HUES6 (cell line): Measurements from ENCODE around the gene POLR3GL.

Experiments used
- H3K27ac ChIP-seq: 2 replicates; pipeline ENCODE4 v1.7.0; 2013; ENCODE audit warnings: low read depth, mild to moderate bottlenecking, low read length, inconsistent platforms
- H3K27me3 ChIP-seq: 2 replicates; pipeline ENCODE4 v1.6.1; 2013; ENCODE audit warnings: low read length; ENCODE audit not compliant: control insufficient read depth, insufficient read depth
- H3K36me3 ChIP-seq: 2 replicates; pipeline ENCODE4 v1.6.1; 2013; ENCODE audit warnings: low read length; ENCODE audit not compliant: control insufficient read depth, insufficient read depth
- H3K4me1 ChIP-seq: 2 replicates; pipeline ENCODE4 v1.6.1; 2013; ENCODE audit warnings: low read length; ENCODE audit not compliant: control insufficient read depth, insufficient read depth
- H3K4me3 ChIP-seq: 2 replicates; pipeline ENCODE4 v1.5.1; 2013; ENCODE audit warnings: low read depth, low read length
- H3K9ac ChIP-seq: one replicate; pipeline ENCODE4 v1.6.1; 2013; ENCODE audit warnings: mild to moderate bottlenecking, low read length
- H3K9me3 ChIP-seq: 2 replicates; pipeline ENCODE4 v1.6.1; 2013; ENCODE audit warnings: low read depth, low read length; ENCODE audit not compliant: control insufficient read depth, insufficient read depth

POLR3GL gene

GRCh38 chr1:145951526-145951925 is 13.0 kb upstream of the POLR3GL start:
- peaks cover 17% of the 10 kb centered on the region for H3K4me1 ChIP-seq

GRCh38 chr1:145952903-145953302 is 11.6 kb upstream of the POLR3GL start:
- H3K4me3 ChIP-seq, result no peak overlapping the region
- H3K27ac ChIP-seq, result no peak overlapping the region
- H3K9me3 ChIP-seq, result no peaks in the 10 kb centered on the region
- peaks cover 26% of the 10 kb centered on the region for H3K27me3 ChIP-seq
- no peaks in the 10 kb centered on the region for H3K36me3 ChIP-seq
- peaks cover 8% of the 10 kb centered on the region for H3K4me1 ChIP-seq
- no peak overlapping the region for H3K9ac ChIP-seq

More at GRCh38 chr1:145951526-145951925, 13.0 kb upstream of the POLR3GL start:
- H3K9me3 ChIP-seq, result no peaks in the 10 kb centered on the region
- no peak overlapping the region for H3K9ac ChIP-seq
- no peak overlapping the region for H3K4me3 ChIP-seq
- peaks cover 16% of the 10 kb centered on the region for H3K27me3 ChIP-seq
- no peaks in the 10 kb centered on the region for H3K36me3 ChIP-seq
- no peak overlapping the region for H3K27ac ChIP-seq

GRCh38 chr1:145953861-145954260 is 10.6 kb upstream of the POLR3GL start:
- H3K9me3 ChIP-seq, result no peaks in the 10 kb centered on the region
- H3K27ac ChIP-seq, result no peak overlapping the region
- peaks cover 34% of the 10 kb centered on the region for H3K27me3 ChIP-seq
- no peak overlapping the region for H3K4me3 ChIP-seq
- H3K9ac ChIP-seq, result no peak overlapping the region
- H3K4me1 ChIP-seq, result peaks cover 7% of the 10 kb centered on the region; the same call in 1 of the 2 replicates
- no peaks in the 10 kb centered on the region for H3K36me3 ChIP-seq

- H3K4me1 ChIP-seq, result peaks cover 13% of the 10 kb centered on the region; the same call in 1 of the 2 replicates
- no peak overlapping the region for H3K4me3 ChIP-seq
- no peaks in the 10 kb centered on the region for H3K36me3 ChIP-seq
- H3K9ac ChIP-seq, result no peak overlapping the region
- no peaks in the 10 kb centered on the region for H3K9me3 ChIP-seq
- no peak overlapping the region for H3K27ac ChIP-seq
- peaks cover 48% of the 10 kb centered on the region for H3K27me3 ChIP-seq
Measured at GRCh38 chr1:145955436-145955835, 9.1 kb upstream of the POLR3GL start.

GRCh38 chr1:145956361-145956760 is 8.1 kb upstream of the POLR3GL start:
- H3K9ac ChIP-seq, result no peak overlapping the region
- no peaks in the 10 kb centered on the region for H3K36me3 ChIP-seq
- no peak overlapping the region for H3K27ac ChIP-seq
- no peaks in the 10 kb centered on the region for H3K9me3 ChIP-seq
- H3K4me3 ChIP-seq, result peak overlapping the region; percentile 66; the same call in 1 of the 2 replicates
- peaks cover 57% of the 10 kb centered on the region for H3K27me3 ChIP-seq
- peaks cover 10% of the 10 kb centered on the region; the same call in 1 of the 2 replicates for H3K4me1 ChIP-seq

- Histone ChIP-seq H3K36me3 (no peaks in the 10 kb centered on the region), H3K4me3 (peak overlapping the region; percentile 66), H3K27ac (no peak overlapping the region), H3K27me3 (peaks cover 63% of the 10 kb centered on the region), H3K4me1 (peaks cover 12% of the 10 kb centered on the region; the same call in 1 of the 2 replicates), H3K9me3 (no peaks in the 10 kb centered on the region), H3K9ac (peak overlapping the region; percentile 55)
Measured at GRCh38 chr1:145956781-145957442, 7.6 kb upstream of the POLR3GL start.

- Histone ChIP-seq H3K9ac (peak within 1 kb of the TSS; percentile 55), H3K36me3 (no peaks in the 10 kb centered on the region), H3K9me3 (no peaks in the 10 kb centered on the region), H3K27me3 (peaks cover 70% of the 10 kb centered on the region), H3K27ac (no peak within 1 kb of the TSS), H3K4me1 (peaks cover 15% of the 10 kb centered on the region), H3K4me3 (peak within 1 kb of the TSS; percentile 66)
Measured at GRCh38 chr1:145957443-145958319, 6.8 kb upstream of the POLR3GL start, which contains the start of gene LIX1L. Gene LIX1L (minus strand): TSS chr1:145958017. CDS start chr1:145957927, 90 bp downstream.

GRCh38 chr1:145958734-145959133 is 5.8 kb upstream of the POLR3GL start:
- Histone ChIP-seq H3K9ac (no peak overlapping the region), H3K36me3 (no peaks in the 10 kb centered on the region), H3K27ac (no peak overlapping the region), H3K4me1 (peaks cover 26% of the 10 kb centered on the region), H3K4me3 (no peak overlapping the region), H3K27me3 (peaks cover 81% of the 10 kb centered on the region), H3K9me3 (no peaks in the 10 kb centered on the region)

- Histone ChIP-seq H3K9ac (no peak overlapping the region), H3K36me3 (no peaks in the 10 kb centered on the region), H3K27me3 (peaks cover 84% of the 10 kb centered on the region), H3K4me1 (peaks cover 30% of the 10 kb centered on the region), H3K9me3 (no peaks in the 10 kb centered on the region), H3K4me3 (peak overlapping the region; percentile 83; the same call in 1 of the 2 replicates), H3K27ac (no peak overlapping the region)
Measured at GRCh38 chr1:145959333-145959732, 5.2 kb upstream of the POLR3GL start.

- no peak overlapping the region for H3K9ac ChIP-seq
- peaks cover 83% of the 10 kb centered on the region for H3K27me3 ChIP-seq
- peaks cover 30% of the 10 kb centered on the region for H3K4me1 ChIP-seq
- H3K36me3 ChIP-seq, result no peaks in the 10 kb centered on the region
- H3K27ac ChIP-seq, result no peak overlapping the region
- no peaks in the 10 kb centered on the region for H3K9me3 ChIP-seq
- H3K4me3 ChIP-seq, result peak overlapping the region; percentile 83
Measured at GRCh38 chr1:145959957-145960467, 4.5 kb upstream of the POLR3GL start.
